ENCODE results near the gene CHRNA7. TPM values are rescaled to one million over a fixed set of nuclear protein-coding genes. Genes with fewer than 3 reads are reported as not detected.

Gene CHRNA7
- total and polyA plus RNA-seq, 5 donors from 2014 or later: 1.3 to 3.8 (median 1.4) TPM; not detected in 1

DNA sequence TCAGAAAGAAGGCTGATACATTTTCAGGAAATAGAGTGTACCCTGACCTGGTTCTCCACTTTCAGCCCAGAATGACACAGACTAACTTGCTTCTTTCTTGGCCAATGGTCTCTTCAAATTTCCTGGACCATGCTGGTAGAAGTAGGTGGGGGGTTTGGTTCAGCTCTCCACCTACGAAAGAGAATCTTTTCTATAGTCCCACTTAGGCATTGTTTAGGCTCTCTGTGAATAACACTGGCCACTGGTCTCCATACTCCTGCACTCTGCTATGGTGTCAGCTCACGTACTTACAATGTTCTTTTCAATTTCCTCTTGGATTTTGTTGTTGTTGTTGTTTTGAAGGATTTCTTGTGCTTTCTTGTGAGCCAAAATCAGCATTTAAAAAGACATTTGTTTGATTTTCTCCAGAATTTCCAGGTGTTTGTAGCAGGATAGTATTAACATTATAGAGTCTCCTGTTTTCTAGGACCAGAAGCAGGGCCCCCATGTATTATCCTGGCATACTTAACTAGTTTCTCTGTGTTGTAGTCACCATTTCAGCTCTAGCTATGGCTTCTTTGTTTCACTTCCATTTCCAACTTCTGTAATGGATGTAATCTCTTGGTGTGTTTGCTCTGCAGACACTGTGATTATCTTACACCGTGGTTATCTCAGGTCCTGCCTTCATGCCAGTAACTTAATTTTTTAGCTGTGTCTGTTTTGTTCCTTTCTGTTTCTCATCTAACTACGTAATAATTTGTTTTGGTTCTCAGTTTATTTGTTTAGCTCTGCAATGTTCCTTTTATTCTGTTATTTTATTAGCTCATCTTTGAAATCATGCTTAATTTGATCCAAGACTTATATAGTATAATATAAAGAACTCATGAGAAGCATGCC is 61.4 kb downstream of the CHRNA7 start:
- H3K27me3 ChIP-seq (ENCODE audit: control insufficient read depth, insufficient read depth, low read length): no peaks in the 10 kb centered on the region
- peaks cover 0 to 4% (median 2%) of the 10 kb centered on the region in 7 donors for H3K9me3 Mint-ChIP-seq
- H3K27ac ChIP-seq (ENCODE audit: insufficient read depth, low read length, poor library complexity, severe bottlenecking): no peak overlapping the region
- H3K4me3 ChIP-seq (ENCODE audit: low read depth, low read length): no peak overlapping the region
- H3K4me3 Mint-ChIP-seq: no peak overlapping the region
- no peaks in the 10 kb centered on the region for H3K27me3 Mint-ChIP-seq
- H3K27ac Mint-ChIP-seq: no peak overlapping the region
- H3K9me3 ChIP-seq (ENCODE audit: control insufficient read depth in 2 of 2, low read length in 2 of 2): no peaks in the 10 kb centered on the region
- no peaks in the 10 kb centered on the region for H3K4me1 Mint-ChIP-seq
- no peaks in the 10 kb centered on the region for H3K4me1 ChIP-seq (ENCODE audit: control insufficient read depth, insufficient read depth, low read length, poor library complexity, severe bottlenecking)
- no peaks in the 10 kb centered on the region for H3K36me3 Mint-ChIP-seq
- H3K36me3 ChIP-seq (ENCODE audit: control insufficient read depth, insufficient read depth, low read length): no peaks in the 10 kb centered on the region
- no peak for DNase-seq
- ATAC-seq (ENCODE audit: low read depth in 2 of 2): no peak

DNA sequence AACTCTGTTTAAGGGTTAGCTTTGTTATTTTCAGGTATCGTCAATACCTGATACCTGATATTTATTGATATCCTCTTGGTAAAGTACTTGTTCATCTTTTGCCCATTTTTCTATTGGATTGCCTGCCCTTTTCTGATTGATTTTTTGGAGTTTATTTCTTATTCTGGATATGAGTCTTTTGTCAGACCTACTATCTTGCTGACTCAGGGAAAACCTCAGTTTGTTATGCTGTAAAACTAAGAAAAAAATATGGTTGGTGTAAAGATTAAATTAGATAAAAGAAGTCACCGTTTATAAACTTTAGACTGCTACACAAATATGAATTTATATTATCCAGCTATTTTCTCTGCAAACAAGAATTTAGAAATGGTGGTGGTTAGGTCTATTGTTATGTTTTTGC is 65.9 kb downstream of the CHRNA7 start:
- H3K36me3 ChIP-seq (ENCODE audit: control insufficient read depth, insufficient read depth, low read length): no peaks in the 10 kb centered on the region
- no peak overlapping the region for H3K27ac Mint-ChIP-seq
- no peak overlapping the region for H3K4me3 ChIP-seq (ENCODE audit: low read depth, low read length)
- no peaks in the 10 kb centered on the region for H3K27me3 ChIP-seq (ENCODE audit: control insufficient read depth, insufficient read depth, low read length)
- no peaks in the 10 kb centered on the region for H3K9me3 ChIP-seq (ENCODE audit: control insufficient read depth in 2 of 2, low read length in 2 of 2)
- no peak for ATAC-seq (ENCODE audit: low read depth in 2 of 2)
- peaks cover 6% of the 10 kb centered on the region for H3K27me3 Mint-ChIP-seq
- no peak overlapping the region for H3K4me3 Mint-ChIP-seq
- peaks cover 0 to 3% (median 0%) of the 10 kb centered on the region in 7 donors for H3K9me3 Mint-ChIP-seq
- H3K4me1 Mint-ChIP-seq: no peaks in the 10 kb centered on the region
- no peaks in the 10 kb centered on the region for H3K4me1 ChIP-seq (ENCODE audit: control insufficient read depth, insufficient read depth, low read length, poor library complexity, severe bottlenecking)
- H3K27ac ChIP-seq (ENCODE audit: insufficient read depth, low read length, poor library complexity, severe bottlenecking): no peak overlapping the region
- no peak for DNase-seq
- no peaks in the 10 kb centered on the region for H3K36me3 Mint-ChIP-seq

DNA sequence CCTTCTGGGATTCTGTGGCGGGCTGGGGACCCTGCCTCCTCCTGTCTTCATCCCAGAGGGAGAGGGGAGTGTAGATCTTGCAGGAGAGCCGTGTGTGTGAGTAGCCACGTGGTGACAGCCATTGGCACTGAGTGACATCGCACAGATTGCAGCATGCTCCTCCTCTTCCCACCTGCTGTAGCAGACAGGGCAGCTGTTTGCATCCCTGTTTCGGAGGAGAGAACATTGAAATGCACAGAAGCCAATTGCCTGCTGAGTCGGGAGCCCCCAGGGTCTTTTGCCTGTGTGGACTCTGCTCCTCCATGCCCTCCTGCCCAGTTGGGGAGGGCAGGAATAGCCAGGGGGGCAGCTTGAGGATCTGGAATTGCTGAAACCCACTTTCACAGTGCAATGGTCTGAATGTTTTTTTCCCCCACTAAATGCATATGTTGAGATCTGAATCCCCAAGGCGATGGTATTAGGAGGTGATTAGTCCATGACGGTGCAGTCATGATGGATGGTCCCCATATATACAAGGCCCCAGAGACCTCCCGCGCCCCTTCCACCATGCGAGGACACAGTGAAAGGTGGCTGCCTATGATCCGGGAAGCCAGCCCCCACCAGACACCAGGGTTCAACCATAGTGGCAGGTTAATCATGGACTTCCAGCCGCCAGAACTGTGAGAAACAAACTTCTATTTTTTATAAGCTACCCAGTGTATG is 66.8 kb downstream of the CHRNA7 start:
- H3K4me3 ChIP-seq (ENCODE audit: low read depth, low read length): no peak overlapping the region
- Mint-ChIP-seq H3K4me1 (no peaks in the 10 kb centered on the region), H3K9me3 (peaks cover 0 to 3% (median 0%) of the 10 kb centered on the region in 7 donors), H3K4me3 (no peak overlapping the region), H3K36me3 (no peaks in the 10 kb centered on the region), H3K27me3 (peaks cover 8% of the 10 kb centered on the region), H3K27ac (no peak overlapping the region)
- H3K9me3 ChIP-seq (ENCODE audit: control insufficient read depth in 2 of 2, low read length in 2 of 2): no peaks in the 10 kb centered on the region
- H3K36me3 ChIP-seq (ENCODE audit: control insufficient read depth, insufficient read depth, low read length): no peaks in the 10 kb centered on the region
- DNase-seq: no peak
- H3K4me1 ChIP-seq (ENCODE audit: control insufficient read depth, insufficient read depth, low read length, poor library complexity, severe bottlenecking): no peaks in the 10 kb centered on the region
- no peaks in the 10 kb centered on the region for H3K27me3 ChIP-seq (ENCODE audit: control insufficient read depth, insufficient read depth, low read length)
- ATAC-seq (ENCODE audit: low read depth in 2 of 2): no peak
- no peak overlapping the region for H3K27ac ChIP-seq (ENCODE audit: insufficient read depth, low read length, poor library complexity, severe bottlenecking)

DNA sequence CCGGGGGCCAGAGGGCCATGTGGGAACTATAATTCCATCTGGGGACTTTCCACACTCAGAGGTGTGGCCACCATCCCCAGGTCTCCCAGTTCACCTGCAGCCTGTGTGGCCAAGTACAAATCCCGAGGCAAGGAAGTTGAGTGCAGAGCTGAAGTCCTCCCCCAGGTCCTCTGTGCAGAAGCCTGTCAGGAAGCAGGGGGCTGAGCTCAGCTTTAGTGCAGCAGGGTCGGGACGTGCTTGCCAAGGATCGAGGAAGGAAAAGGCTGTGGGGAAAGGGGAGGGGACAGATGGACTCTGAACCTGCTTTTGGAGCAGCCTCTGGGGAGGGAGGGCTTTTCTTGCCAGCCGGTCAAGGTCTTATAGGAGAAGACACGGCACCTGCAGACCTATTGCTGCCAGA is 67.7 kb downstream of the CHRNA7 start:
- Mint-ChIP-seq H3K4me1 (no peaks in the 10 kb centered on the region), H3K9me3 (peaks cover 0 to 4% (median 0%) of the 10 kb centered on the region in 7 donors), H3K36me3 (no peaks in the 10 kb centered on the region), H3K27me3 (peaks cover 10% of the 10 kb centered on the region), H3K4me3 (no peak overlapping the region), H3K27ac (no peak overlapping the region)
- no peak for ATAC-seq (ENCODE audit: low read depth in 2 of 2)
- Histone ChIP-seq H3K9me3 (ENCODE audit: control insufficient read depth in 2 of 2, low read length in 2 of 2) (no peaks in the 10 kb centered on the region), H3K4me1 (ENCODE audit: control insufficient read depth, insufficient read depth, low read length, poor library complexity, severe bottlenecking) (no peaks in the 10 kb centered on the region), H3K4me3 (ENCODE audit: low read depth, low read length) (no peak overlapping the region), H3K27ac (ENCODE audit: insufficient read depth, low read length, poor library complexity, severe bottlenecking) (no peak overlapping the region), H3K36me3 (ENCODE audit: control insufficient read depth, insufficient read depth, low read length) (no peaks in the 10 kb centered on the region), H3K27me3 (ENCODE audit: control insufficient read depth, insufficient read depth, low read length) (no peaks in the 10 kb centered on the region)
- DNase-seq: no peak

DNA sequence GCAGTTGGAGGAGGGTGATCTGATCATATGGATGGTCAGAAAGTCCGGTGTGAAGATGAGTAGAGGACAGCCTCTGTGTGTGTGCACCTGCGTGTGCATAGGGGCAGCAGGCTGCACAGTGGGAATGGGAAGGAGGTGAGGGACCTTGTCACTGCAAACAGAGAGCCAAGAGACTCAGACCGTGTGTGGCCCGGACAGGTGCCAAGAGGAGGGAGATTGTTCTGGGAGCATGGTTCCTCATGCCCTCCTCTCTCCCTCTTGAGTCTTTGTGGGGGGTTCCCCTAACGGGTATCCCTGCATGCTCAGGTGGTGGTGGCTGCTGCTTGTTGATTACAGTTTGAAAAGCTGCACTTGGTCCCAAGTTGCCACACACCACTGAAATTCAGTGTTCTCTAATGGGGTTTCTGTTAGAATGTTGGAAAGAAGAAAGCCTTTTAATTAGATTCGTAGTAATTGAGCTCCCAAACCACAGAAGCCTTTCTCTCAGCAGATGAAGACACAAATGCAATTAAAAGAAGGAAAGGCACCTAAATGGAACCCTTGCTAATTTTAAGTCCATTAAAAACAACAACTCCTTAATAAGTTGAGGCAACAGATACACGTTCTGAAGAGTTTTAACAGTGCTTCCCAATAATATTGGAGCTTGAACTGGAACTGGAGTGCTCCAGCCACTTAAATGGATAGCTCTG is 68.9 kb downstream of the CHRNA7 start:
- Mint-ChIP-seq H3K4me1 (no peaks in the 10 kb centered on the region), H3K27me3 (peaks cover 10% of the 10 kb centered on the region), H3K27ac (no peak overlapping the region), H3K4me3 (no peak overlapping the region), H3K36me3 (no peaks in the 10 kb centered on the region), H3K9me3 (peaks cover 0 to 4% (median 0%) of the 10 kb centered on the region in 7 donors)
- DNase-seq (no peak), ATAC-seq (ENCODE audit: low read depth in 2 of 2) (no peak)
- Histone ChIP-seq H3K4me3 (ENCODE audit: low read depth, low read length) (no peak overlapping the region), H3K27me3 (ENCODE audit: control insufficient read depth, insufficient read depth, low read length) (no peaks in the 10 kb centered on the region), H3K4me1 (ENCODE audit: control insufficient read depth, insufficient read depth, low read length, poor library complexity, severe bottlenecking) (no peaks in the 10 kb centered on the region), H3K9me3 (ENCODE audit: control insufficient read depth in 2 of 2, low read length in 2 of 2) (no peaks in the 10 kb centered on the region), H3K27ac (ENCODE audit: insufficient read depth, low read length, poor library complexity, severe bottlenecking) (no peak overlapping the region), H3K36me3 (ENCODE audit: control insufficient read depth, insufficient read depth, low read length) (no peaks in the 10 kb centered on the region)

DNA sequence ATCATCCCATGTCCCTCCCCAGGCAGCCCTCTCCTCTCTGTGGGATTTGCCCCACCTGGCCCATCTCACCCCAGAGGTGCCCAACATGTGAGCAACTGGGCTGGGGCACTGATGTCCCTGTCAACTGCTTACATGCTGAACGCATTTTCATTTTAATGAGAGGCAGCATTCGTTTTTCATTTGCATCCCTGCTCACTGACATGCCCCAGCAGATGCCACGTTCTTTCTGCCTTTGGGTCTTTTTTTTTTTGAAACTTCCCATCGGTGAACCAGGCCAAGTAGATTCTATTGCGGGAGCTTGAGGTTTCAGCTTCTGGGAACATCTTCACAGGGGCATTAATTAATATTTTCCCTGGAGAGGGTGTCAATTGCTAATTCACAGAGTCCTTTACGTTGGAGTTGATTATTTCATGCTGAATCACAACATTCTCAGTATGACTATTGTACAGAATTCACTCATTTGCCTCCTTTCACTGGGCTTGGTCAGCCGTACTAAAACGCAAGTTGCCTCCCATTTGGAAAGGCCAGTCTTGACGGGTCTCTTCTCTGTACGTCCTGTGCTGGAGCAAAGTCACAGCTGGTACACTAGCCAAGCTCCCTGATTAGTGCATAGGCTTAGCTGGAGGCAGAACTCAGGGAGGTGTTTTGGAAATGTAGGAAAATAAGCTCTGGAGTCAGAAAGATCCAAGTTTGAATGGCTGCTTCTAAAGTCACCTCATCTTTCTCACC is 69.8 kb downstream of the CHRNA7 start:
- peaks cover 12% of the 10 kb centered on the region for H3K27me3 Mint-ChIP-seq
- H3K4me3 Mint-ChIP-seq: no peak overlapping the region
- H3K4me3 ChIP-seq (ENCODE audit: low read depth, low read length): no peak overlapping the region
- no peak overlapping the region for H3K27ac Mint-ChIP-seq
- H3K9me3 Mint-ChIP-seq: peaks cover 0 to 4% (median 0%) of the 10 kb centered on the region in 7 donors
- no peaks in the 10 kb centered on the region for H3K9me3 ChIP-seq (ENCODE audit: control insufficient read depth in 2 of 2, low read length in 2 of 2)
- ATAC-seq (ENCODE audit: low read depth in 2 of 2) (no peak), DNase-seq (no peak)
- H3K27me3 ChIP-seq (ENCODE audit: control insufficient read depth, insufficient read depth, low read length): no peaks in the 10 kb centered on the region
- H3K36me3 ChIP-seq (ENCODE audit: control insufficient read depth, insufficient read depth, low read length): no peaks in the 10 kb centered on the region
- no peaks in the 10 kb centered on the region for H3K4me1 Mint-ChIP-seq
- no peak overlapping the region for H3K27ac ChIP-seq (ENCODE audit: insufficient read depth, low read length, poor library complexity, severe bottlenecking)
- no peaks in the 10 kb centered on the region for H3K4me1 ChIP-seq (ENCODE audit: control insufficient read depth, insufficient read depth, low read length, poor library complexity, severe bottlenecking)
- no peaks in the 10 kb centered on the region for H3K36me3 Mint-ChIP-seq

Data from CD4-positive, CD25-positive, alpha-beta regulatory T cell (primary cell).